ENCODE results near the gene LSG1. TPM values are rescaled to one million over a fixed set of nuclear protein-coding genes. Genes with fewer than 3 reads are reported as not detected.

The LSG1 gene
- total and polyA plus RNA-seq, 2 of the 13 experiments (the other 11 are each of a cell fraction or from before 2014, with no cell fraction given), result 21.4 to 32.1 TPM

- Histone ChIP-seq H3K4me1 (ENCODE audit: insufficient read depth, low read length) (peaks cover 16% of the 10 kb centered on the region), H3K4me3 (replicated peaks in 1 of 3; ENCODE audit: insufficient read depth in 1 of 3, low read depth in 2 of 3, low read length in 3 of 3) (no peak overlapping the region), H3K36me3 (replicated peaks in 1 of 2; ENCODE audit: control insufficient read depth in 1 of 2, insufficient read depth in 2 of 2, low read length in 2 of 2) (peaks cover 7 to 37% of the 10 kb centered on the region in 2 experiments), H3K4me2 (ENCODE audit: low read depth, low read length) (no peak overlapping the region), H3K9ac (ENCODE audit: insufficient read depth, low read depth, low read length) (no peak overlapping the region), H3K27me3 (ENCODE audit: control insufficient read depth in 1 of 2, insufficient read depth in 2 of 2, low read length in 2 of 2) (no peaks in the 10 kb centered on the region; a peak in 1 of 5 replicates), H2AFZ (ENCODE audit: low read length) (no peak overlapping the region), H4K20me1 (ENCODE audit: insufficient read depth, low read length) (no peaks in the 10 kb centered on the region), H3K79me2 (ENCODE audit: insufficient read depth, low read length) (peaks cover 19% of the 10 kb centered on the region), H3K27ac (ENCODE audit: extremely low read length, insufficient read depth, low read length) (no peak overlapping the region), H3K9me3 (ENCODE audit: low read length) (no peaks in the 10 kb centered on the region)
- TF ChIP-seq DMTF1 (CRISPR knock-in tag; IDR thresholded peaks at IDR 0.05) (no peak), FOXA1 (IDR thresholded peaks at IDR 0.05) (no peak), FOXA1 (CRISPR knock-in tag; IDR thresholded peaks at IDR 0.05) (no peak), ZNF605 (CRISPR knock-in tag; IDR thresholded peaks at IDR 0.05) (no peak), TMF1 (CRISPR knock-in tag; IDR thresholded peaks at IDR 0.05; ENCODE audit: low read depth) (no peak), GLI4 (CRISPR knock-in tag; IDR thresholded peaks at IDR 0.05; ENCODE audit: borderline replicate concordance) (no peak), GABPA (IDR thresholded peaks at IDR 0.05; ENCODE audit: low read depth, low read length) (no peak), GABPA (CRISPR knock-in tag; IDR thresholded peaks at IDR 0.05; ENCODE audit: low read depth) (no peak)
- no peak for ATAC-seq
- 86% methylated on average over 7 of the region's 7 CpGs for WGBS (ENCODE audit: low lambda C conversion rate)
- CTCF ChIA-PET (ENCODE audit: low intra/inter-chr PET ratio, low total read pairs), result no interaction called here
- in situ Hi-C loops (cut with HindIII; ENCODE audit: extremely low pct_ligation_motif_present, low pct_unique_long_range_greater_than_20kb), result no loop called here
- FAIRE-seq, result no peak
- BruUV-seq (replicated peaks), result no TSS peak
- intact Hi-C loops (cut with micrococcal nuclease; ENCODE audit: unreplicated experiment), result no loop called here
- DNase-seq (ENCODE audit: low spot score), result no peak
- POLR2A ChIA-PET, result no interaction called here
Measured at GRCh38 chr3:194667363-194667762, 4.6 kb downstream of the LSG1 start.

- Histone ChIP-seq H3K36me3 (replicated peaks in 1 of 2; ENCODE audit: control insufficient read depth in 1 of 2, insufficient read depth in 2 of 2, low read length in 2 of 2) (peaks cover 7 to 56% of the 10 kb centered on the region in 2 experiments), H3K9ac (ENCODE audit: insufficient read depth, low read depth, low read length) (no peak overlapping the region), H3K4me3 (replicated peaks in 1 of 3; ENCODE audit: insufficient read depth in 1 of 3, low read depth in 2 of 3, low read length in 3 of 3) (no peak overlapping the region), H3K9me3 (ENCODE audit: low read length) (no peaks in the 10 kb centered on the region), H3K4me1 (ENCODE audit: insufficient read depth, low read length) (peaks cover under 1% of the 10 kb centered on the region; the same call in 1 of the 2 replicates), H4K20me1 (ENCODE audit: insufficient read depth, low read length) (no peaks in the 10 kb centered on the region), H3K79me2 (ENCODE audit: insufficient read depth, low read length) (no peaks in the 10 kb centered on the region), H3K27ac (ENCODE audit: extremely low read length, insufficient read depth, low read length) (no peak overlapping the region), H3K4me2 (ENCODE audit: low read depth, low read length) (no peak overlapping the region), H2AFZ (ENCODE audit: low read length) (no peak overlapping the region), H3K27me3 (ENCODE audit: control insufficient read depth in 1 of 2, insufficient read depth in 2 of 2, low read length in 2 of 2) (no peaks in the 10 kb centered on the region; a peak in 1 of 5 replicates)
- FAIRE-seq (no peak), ATAC-seq (no peak), DNase-seq (ENCODE audit: low spot score) (no peak)
- in situ Hi-C loops (cut with HindIII; ENCODE audit: extremely low pct_ligation_motif_present, low pct_unique_long_range_greater_than_20kb) (no loop called here), intact Hi-C loops (cut with micrococcal nuclease; ENCODE audit: unreplicated experiment) (no loop called here)
- 98% methylated on average over 7 of the region's 7 CpGs for WGBS (ENCODE audit: low lambda C conversion rate)
- POLR2A ChIA-PET, result no interaction called here
- CTCF ChIA-PET (ENCODE audit: low intra/inter-chr PET ratio, low total read pairs), result no interaction called here
- no TSS peak for BruUV-seq (replicated peaks)
- TF ChIP-seq RARA (CRISPR knock-in tag; IDR thresholded peaks at IDR 0.05) (no peak), RERE (CRISPR knock-in tag; IDR thresholded peaks at IDR 0.05; ENCODE audit: low read depth) (no peak), ZNF274 (CRISPR knock-in tag; IDR thresholded peaks at IDR 0.05) (no peak)
Measured at GRCh38 chr3:194664857-194665256, 7.1 kb downstream of the LSG1 start.

Measured in HepG2 (cell line).